Medulla oblongata (tissue), 1 donor: ENCODE results near the gene ABAT.
"Not testable (repeated sequence)": the region's sequence is repeated elsewhere in the genome, so short reads cannot be mapped to it uniquely, and the experiment has no call there.

ENCODE experiments used
- DNase-seq: peaks from one replicate; pipeline ENCODE4 v3.0.0-alpha.2; 2015; ENCODE audit errors: extremely low spot score

ABAT gene

DNA sequence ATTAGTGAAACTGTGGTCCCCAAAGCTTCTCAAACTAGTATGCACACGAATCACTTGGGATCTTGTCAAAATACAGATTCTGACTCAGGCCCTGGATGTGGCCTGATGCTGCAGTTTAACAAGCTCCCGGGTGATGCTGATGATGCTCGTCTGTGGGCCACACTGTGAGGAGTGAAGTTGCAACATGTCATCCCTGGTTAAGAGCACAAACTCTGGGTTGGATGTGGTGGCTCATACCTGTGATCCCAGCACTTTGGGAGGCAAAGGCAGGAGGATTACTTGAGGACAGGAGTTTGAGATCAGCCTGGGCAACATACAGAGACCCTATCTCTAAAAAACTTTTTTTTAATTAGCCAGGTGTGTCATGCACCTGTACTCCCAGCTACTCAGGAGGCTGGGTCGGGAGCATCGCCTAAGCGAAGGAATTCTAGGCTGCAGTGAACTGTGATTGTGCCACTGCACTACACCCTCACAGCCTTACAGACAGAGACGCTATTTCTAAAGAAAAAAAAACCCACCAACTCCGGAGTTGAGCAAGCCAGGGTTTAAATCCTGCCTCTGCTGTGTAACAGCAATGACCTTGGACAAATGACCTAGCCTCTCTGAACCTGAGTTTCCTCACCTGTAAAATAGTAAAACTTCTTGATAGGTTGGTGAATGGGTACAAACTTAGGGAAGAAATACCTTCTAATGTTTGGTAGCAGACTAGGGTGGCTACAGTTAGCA is 24.4 kb upstream of the ABAT start:
- no peak for DNase-seq

DNA sequence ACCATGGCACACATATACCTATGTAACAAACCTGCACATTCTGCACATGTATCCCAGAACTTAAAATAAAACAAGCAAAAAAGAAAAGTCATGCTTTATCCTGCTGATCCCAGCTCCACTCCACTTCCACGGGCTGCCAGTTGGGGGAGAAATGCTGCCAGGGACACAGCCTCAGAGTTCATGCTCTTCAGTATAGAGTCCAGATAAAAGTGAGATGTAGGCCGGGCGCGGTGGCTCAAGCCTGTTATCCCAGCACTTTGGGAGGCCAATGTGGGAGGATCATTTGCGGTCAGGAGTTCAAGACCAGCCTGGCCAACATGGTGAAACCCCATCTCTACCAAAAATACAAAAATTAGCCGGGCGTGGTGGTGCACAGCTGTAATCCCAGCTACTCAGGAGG is 22.5 kb upstream of the ABAT start:
- not testable (repeated sequence) for DNase-seq

DNA sequence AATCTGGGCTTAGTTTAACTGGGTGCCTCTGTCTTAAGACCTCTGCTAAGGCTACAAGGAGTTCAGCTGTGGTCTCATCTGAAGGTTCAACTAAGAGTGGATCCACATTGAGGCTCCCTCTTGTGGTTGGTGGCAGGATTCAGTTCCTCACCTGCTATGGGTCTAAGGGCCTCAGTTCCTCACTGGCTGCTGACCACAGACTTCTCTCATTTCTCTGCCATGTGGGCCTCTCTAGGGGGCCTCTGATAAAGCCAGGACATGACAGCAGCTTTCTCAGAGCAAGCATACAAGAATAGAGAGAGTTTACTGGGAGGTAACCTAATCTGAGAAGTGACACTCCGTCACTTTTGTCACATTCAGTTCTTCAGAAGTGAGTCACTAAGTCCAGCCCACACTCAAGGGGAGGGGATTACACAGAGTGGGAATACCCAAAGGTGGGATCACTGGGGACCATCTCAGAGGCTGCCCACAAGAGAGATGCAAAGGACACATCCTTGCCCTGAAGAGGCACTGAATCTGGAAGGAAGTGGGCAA is 19.2 kb upstream of the ABAT start:
- DNase-seq = no peak

DNA sequence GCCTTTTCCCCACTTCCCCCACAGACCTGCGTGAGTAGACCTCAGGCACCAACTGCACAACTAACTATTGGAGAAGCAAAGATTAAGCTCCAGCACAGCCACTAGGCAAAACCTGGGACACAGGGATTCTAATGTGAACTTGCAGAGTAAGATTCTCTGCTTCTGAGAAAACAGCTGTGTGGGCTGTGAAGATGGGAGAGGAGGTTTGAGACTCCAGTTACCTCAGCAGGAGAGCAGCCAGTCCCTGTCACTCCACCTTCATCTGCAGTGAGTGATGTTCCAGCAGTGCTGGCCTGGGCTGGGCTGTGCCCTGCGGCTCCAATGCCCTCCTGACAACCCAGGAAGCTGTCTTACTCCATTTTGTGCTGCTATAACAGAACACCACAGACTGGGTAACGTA is 18.0 kb upstream of the ABAT start:
- no peak for DNase-seq

DNA sequence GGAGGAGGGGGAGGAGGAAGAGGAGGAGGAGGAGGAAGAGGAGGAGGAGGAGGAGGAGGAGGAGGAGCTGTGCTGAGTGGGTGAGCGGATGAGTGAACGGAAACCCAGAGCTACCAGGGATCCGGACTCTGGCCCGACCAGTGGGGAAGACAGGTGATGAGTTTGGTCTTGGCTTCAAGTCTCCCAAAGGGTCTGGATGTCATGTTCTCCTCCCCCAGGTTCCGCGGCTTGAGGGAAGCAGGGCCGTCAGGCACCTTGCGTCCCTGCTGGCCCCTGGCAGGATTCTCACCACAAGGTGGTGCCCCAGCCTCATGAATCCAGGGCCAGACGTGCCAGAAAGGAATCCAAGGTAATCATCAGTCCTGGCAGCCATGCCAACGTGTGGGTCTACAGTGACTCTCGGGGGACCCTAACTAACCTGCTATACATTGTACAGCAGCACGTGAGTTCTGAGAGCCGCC is 13.5 kb upstream of the ABAT start:
- DNase-seq = peak; percentile 67

DNA sequence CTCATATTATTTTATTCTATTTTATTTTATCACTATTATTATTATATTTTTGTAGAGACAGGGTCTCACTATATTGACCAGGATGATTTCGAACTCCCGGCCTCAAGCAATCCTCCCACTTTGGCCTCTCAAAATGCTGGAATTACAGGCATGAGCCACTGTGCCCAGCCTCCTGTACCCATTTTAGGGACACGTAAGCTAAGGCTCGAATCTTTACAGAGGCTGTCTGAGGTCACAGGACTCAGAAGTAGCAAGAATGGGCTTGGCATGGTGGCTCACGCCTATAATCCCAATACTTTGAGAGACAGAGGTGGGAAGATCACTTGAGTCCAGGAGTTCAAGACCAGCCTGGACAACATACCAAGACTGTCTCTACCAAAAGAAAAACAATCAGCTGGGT is 12.7 kb upstream of the ABAT start:
- no peak for DNase-seq

DNA sequence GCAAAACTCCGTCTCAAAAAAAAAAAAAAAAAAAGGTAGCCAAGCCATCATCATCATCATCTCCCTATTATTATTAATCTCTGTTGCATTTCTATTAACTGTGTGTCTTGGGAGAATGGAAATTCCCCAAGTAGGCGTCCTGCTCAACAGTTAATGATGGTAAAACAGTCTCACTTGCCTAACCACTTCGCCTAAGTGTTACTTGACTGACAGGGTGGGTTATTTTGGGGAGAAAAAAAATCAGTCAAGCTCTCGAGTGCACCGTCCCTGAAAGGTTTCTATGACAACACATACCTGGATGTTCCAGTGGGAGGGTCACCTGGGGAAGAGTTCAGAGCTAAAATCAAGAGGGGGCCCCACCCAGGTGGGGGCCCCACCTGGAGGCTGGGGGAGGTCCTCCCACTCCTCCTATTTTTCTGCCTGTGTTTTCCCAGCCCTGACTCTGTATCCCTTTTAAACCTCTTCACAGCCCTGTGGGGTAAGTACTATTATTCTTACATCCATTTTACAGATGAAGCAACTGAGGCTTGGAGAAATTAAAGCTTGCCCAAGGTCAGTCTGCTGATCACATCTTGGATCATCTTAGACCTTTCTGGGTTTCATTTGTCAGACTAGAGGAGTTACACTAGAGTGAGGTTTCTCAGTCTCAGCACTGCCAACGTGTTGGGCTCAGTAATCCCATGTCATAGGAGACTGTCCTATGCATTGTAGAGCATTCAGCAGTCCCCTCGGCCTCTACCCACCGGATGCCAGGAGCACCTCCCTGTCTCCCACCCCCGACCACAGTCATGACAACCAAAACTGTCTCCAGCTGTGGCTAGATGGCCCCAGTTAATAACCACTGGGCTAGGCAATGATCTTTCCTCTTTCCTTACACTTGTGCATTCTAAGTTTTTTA is 11.0 kb upstream of the ABAT start:
- DNase-seq = no peak

DNA sequence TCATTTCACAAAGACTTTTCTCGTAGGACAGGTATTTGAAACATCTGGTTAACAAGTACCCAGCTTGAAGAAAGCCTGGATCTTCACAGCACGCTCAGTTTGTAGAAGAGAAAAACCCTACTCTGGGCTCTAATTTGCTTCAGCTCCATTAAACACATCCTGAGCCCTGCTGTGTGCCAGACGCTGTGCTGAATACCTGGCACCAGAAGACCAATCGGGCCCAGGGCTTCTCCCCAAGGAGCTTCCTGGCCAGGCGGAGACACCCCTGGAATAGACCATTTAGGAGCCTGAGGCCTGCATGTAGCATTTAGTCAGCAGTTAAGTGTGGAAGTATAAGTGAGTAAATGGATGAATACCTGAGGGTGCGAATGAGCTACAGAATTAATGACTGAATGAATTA is 8.9 kb upstream of the ABAT start:
- no peak for DNase-seq

DNA sequence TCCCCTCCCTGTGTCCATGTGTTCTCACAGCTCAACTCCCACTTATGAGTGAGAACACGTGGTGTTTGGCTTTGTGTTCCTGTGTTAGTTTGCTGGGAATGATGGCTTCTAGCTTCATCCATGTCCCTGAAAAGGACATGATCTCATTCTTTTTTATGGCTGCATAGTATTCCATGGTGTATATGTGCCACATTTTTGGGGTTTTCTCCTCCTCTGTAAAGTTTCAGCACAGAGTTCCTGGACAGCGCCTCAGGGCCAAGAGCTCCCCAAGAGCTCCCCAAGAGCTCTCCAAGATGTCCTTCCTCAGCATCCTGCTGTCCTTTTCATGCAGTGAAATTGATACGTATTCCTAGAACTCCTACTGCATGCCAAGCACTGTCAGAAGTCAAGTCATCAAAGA is 6.9 kb upstream of the ABAT start:
- no peak for DNase-seq

DNA sequence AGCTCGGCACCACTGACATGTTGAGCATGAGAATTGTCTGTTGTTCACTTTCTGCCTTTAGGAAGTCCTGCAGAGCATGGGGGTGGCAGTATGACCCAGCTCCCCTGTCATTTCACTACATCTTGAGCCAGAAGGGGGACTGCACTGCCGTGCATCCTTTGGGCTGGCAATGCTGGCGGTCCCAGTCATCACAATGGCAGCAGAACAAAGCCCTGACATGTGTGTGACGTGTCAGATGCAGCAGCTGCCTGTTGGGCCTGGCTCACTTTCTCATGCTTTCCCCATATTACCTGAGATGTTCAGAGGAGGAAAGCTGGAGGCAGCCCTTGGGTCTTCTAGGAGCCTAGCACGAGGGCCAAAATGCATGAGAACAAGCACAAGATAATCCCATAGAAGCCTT is 6.3 kb upstream of the ABAT start:
- DNase-seq = no peak

DNA sequence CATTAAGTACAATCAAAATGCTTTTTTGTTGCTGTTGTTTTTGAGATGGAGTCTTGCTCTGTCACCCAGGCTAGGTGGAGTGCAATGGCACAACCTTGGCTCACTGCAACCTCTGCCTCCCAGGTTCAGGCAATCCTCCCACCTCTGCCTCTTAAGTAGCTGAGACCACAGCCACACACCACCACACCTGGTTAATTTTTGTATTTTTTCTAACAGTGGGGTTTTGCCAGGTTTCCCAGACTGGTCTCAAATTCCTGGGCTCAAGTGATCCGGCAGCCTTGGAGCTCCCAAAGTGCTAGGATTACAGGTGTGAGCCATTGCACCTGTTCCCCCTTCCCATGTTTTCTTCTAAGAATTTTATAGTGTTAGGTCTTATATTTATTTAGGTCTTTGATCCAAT is 4.9 kb upstream of the ABAT start:
- no peak for DNase-seq

DNA sequence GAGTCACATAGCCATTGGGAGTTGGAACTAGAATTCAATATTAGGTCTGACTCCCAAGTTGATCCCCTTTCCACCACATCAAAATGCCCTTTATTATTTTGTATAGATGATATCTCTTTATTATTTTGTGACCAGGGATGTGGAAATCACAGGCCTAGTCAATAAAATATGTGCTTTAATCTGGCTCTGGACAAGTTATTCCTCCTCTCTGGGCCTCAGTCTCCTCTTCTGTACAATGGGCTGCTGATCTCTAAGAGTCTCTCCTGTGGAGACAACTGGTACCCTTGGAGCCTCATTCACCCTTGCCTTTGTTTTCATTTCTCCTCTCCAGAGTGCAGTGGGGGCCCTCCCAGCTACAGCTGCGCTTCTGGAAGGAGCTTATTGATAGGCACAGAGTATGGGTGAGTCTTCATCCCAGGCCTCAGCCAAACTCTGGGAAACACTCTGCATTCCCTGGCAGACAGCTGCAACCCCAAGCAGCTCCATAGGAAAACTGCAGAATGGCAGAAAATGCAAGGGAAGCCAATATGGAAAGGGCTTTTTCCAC is 4.3 kb upstream of the ABAT start:
- DNase-seq = no peak

DNA sequence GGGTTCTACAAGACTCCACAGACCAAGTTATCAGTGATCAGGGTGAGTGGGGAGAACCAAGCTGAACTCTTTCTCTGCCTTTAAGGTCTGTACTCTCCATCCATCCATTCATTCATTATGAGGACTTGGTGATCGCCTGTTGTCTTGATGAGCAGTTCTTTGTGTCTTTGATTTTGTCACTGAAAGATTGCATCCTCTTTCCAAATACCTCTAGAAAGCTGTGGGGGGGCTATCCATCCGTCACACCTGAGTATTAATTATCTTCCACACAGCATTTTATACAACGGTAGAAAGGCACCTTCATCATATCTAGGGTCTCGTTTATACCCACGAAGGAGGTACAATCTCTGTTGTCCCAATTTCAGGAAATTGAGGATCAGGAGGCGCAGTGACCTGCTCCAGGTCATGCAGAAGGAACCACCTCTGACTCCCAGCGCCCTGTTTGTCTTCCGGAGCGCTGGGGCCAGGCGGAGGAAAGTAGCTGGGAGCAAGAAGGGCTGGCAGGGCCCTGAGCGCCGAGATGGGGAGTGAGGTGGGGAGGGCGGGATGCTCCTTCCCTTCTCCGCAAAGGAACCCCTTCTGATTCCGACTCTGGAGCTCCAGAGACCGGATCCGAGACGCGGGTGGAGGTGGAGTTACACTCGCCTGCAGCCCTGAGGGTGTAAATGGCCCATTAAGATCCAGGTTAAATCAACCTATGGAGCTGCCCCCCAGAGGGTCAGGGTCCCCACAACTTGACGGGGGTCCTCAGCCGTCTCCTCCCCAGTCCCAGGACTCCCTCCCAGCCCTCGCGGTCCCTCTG is 605 bp upstream of the ABAT start:
- DNase-seq = peak; percentile 5

DNA sequence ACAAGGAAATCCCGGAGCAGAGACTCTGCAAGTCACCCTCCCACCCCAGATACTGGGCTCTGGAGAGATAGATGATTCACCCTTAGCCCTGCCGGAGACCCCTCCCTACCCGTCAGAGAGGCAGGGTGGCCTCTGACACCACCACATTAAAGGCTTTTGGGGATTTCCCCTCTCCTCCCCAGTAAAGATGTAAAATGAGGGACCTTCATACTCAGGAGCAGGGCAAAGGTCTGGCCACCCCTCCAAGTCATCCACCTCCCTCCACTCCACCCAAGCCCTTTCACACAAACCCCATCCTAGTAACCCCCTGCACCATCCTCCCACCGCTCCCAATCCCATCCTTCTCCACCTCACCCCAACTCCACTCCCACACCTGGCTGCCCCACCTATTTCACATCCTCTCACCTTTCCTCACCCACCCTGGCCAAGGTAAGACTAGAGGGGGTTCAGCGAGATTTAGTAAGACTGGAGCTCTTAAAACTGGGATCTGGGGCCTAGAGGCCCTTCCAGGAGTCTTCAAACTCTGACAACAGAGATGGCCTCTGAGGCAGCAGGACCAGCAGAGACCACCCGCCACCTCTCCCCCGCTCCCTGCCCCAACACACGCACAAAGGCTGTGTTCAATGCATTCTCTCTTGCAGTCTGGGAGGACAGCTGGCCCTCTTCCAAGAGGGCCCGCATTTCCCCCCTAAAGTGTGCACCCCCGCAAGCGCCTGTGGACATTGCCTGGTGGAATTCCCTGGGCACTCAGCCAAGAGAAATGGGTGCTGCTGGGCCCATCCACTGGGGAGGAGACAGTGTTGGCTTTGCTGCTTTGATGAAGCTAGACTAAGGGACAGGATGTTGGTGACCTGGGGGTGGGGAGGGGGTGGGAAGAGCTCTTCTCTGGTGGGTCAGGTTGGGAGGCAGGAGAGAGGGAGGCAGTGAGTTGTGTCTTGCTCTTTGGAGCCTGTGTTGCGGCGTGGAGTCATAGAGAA is 1.1 kb downstream of the ABAT start:
- DNase-seq = no peak

DNA sequence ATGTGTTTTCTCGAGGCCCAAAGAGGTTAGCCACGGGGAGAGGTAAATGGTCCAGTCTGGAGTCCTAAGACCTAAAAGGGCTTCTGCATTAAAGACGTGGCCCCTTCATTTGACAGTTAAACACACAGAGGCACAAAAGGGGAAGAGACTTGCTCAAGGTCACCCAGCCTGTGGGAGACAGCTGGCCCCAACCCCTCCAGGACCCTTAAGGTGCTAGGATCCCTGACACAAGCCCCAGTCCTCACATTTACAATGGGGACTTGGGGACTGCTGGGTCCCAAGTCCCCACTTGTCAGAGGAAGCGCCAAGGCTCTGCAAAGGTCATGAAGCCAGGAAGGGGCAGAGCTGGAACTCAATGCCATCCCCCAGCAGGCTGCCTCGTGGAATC is 1.7 kb downstream of the ABAT start:
- DNase-seq = no peak

DNA sequence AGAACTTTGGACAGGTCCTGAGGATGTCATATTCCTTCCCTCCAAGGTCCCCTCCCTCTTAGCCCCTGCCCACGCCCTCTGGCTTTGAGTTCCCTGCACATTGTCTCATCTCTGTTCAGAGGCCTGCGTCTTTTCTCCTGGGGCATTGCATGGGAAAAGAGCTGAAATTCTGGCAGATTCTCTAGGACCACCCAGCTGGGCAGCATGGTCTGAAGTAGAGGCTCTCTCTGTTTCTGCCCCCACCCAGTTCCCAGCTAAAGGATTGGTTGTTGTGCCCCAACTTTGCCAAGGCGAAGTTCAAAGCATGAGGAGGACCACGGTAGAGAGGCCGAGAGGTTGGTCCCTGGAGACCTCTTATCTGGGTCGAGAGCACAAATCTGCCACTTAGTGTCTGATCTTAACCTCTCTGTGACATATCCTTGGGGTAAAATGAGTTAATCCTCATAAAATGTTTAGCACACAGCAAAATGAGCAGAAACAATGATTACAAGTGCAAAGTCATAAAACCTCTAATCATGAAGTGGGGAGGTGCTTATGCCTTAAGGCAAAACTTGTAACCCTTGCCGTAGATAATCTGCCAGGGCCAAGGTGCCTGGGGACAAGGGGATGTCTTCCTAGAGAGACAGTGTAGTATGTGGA is 2.4 kb downstream of the ABAT start:
- no peak for DNase-seq

DNA sequence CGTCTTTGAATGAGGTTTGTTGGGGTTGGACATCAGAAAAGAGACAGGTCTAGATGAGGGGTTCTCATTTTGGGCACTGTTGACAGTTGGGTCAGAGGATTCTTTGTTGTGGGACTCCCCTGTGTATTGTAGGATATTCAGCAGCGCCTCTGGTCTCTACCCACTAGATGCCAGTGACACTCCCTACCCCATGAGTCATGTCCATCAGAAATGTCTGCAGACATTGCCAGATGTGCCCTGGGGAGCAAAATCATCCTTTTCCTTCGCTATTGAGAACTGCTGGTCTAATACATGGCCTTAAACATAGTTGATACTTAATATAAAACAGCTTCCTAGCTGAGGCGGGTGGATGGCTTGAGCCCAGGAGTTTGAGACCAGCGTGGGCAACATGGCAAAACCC is 3.1 kb downstream of the ABAT start:
- no peak for DNase-seq

DNA sequence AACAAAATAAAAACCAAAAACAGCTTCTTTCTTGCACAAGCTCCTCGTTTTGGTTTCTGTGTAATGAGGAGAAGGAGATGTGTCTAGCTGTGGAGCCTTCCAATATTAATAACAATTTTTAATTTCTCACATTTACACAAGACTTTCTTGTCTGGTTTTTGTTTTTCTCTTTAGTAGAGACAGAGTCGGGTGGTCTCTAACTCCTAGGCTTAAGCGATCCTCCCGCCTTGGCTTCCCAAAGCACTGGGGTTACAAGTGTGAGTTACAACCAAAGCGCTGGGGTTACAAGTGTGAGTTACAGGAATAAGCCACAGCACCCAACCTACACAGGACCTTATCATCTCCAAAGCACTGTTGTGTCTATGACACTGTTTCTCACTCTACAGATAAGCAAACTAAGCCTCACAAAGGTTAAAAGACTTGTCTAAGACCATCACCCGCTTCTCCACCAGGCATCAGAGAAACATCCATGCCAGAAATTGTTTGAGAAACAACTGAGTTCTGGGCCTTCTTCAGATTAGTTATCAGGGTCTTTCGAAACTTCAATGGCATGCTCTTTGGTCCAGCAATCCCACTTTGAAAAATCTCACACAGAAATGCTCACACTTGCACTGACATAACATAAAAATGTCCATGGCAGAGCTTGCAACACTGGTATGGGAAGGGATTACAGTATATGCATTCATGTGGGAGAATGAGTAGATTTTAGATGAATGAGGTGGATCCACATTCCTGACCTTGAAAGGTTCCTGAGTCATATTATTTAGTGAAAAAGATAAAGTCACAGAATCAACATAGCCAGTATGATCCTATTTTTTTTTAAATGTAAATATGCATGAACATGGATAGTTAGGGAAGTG is 3.9 kb downstream of the ABAT start:
- DNase-seq = no peak

DNA sequence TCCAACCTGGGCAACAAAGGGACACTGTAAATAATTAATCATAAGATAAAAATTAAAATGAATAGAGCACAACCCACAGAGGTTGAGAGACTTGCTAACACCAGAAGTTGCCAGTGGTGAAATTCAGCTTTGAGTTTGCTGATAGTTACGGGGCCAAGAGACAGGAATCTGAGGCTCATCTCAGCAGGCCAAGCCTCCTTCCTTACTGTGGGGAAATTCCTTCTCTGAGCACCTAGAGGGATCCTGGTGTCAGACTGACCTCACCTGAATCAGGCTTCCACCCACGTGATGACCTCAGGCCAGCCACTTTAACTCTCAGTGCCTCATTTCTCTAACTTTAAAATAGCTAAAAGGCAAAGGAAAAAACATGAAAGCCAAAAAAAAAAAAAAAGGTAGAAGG is 4.7 kb downstream of the ABAT start:
- no peak for DNase-seq
